ACHN (cell line): ENCODE measurements around the gene MICB.
"Not testable (repeated sequence)": the region's sequence is repeated elsewhere in the genome, so short reads cannot be mapped to it uniquely, and the experiment has no call there.

Source experiments
- DNase-seq: peaks from one replicate; pipeline ENCODE4 v3.0.0-alpha.2; 2015
- in situ Hi-C: cut with HindIII; loops from 2 replicates; pipeline ENCODE4 v1.10.0; 2017; ENCODE audit warnings: low sequenced_read_pairs, low pct_ligation_motif_present, low pct_unique_long_range_greater_than_20kb

MICB gene

GRCh38 chr6:31551371-31551770, 53.4 kb downstream of the MICB start:
- peak; percentile 55 for DNase-seq
- in situ Hi-C loops = not testable (repeated sequence)

DNA sequence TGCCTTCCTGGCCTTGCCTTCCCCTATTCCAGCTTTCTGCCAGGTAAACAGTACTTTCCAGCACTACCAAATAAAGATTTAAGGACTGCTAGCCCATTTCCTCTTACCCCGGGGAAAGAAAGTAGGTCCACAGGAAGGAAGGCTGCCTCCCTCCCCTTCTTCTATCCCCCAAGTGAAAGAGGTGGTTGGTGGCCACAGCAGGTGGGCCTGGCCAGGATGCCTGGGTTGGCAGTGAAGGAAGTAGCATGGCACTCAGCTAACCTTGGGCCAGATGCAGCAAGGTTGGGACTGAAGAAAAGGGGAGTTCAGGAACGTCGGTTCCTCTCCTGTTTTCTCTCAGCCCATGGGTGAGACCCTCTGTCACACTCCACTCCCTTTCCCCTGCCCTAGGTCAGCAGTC, 58.4 kb downstream of the MICB start:
- in situ Hi-C loops = no loop called here

DNA sequence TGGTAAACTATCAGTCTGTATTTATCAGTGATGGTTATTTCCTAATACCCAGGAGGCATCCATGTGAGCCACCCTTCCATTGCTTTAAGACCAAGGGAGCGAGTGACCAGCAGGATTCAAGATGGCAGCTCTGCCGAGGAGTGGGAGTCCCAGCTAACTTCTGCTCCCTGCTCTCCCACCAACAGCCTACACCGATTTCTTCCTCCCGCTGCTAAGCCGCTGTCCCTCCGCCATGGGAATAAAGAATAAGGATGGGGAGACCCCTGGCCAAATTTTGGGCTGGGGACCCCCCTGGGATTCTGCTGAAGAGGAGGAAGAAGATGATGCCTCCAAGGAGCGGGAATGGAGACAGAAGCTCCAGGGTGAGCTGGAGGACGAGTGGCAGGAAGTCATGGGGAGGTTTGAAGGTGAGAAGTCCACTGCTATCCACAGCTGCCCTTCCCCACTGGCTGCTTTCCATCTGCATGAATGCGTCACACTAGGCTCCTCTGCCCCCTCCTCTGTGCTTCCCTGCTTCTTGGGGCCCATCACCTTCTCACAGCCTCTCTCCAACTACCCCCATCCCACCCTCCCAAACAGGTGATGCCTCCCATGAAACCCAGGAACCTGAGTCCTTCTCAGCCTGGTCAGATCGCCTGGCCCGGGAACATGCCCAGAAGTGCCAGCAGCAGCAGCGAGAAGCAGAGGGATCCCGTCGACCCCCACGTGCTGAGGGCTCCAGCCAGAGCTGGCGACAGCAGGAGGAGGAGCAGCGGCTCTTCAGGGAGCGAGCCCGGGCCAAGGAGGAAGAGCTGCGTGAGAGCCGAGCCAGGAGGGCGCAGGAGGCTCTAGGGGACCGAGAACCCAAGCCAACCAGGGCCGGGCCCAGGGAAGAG, 59.7 kb downstream of the MICB start:
- no peak for DNase-seq

More for the DNA sequence above, 58.4 kb downstream of the MICB start:
- DNase-seq = no peak

GRCh38 chr6:31558318-31558625, 60.3 kb downstream of the MICB start:
- DNase-seq = no peak
- in situ Hi-C loops = no loop called here

More for the DNA sequence above, 59.7 kb downstream of the MICB start:
- in situ Hi-C loops = no loop called here

DNA sequence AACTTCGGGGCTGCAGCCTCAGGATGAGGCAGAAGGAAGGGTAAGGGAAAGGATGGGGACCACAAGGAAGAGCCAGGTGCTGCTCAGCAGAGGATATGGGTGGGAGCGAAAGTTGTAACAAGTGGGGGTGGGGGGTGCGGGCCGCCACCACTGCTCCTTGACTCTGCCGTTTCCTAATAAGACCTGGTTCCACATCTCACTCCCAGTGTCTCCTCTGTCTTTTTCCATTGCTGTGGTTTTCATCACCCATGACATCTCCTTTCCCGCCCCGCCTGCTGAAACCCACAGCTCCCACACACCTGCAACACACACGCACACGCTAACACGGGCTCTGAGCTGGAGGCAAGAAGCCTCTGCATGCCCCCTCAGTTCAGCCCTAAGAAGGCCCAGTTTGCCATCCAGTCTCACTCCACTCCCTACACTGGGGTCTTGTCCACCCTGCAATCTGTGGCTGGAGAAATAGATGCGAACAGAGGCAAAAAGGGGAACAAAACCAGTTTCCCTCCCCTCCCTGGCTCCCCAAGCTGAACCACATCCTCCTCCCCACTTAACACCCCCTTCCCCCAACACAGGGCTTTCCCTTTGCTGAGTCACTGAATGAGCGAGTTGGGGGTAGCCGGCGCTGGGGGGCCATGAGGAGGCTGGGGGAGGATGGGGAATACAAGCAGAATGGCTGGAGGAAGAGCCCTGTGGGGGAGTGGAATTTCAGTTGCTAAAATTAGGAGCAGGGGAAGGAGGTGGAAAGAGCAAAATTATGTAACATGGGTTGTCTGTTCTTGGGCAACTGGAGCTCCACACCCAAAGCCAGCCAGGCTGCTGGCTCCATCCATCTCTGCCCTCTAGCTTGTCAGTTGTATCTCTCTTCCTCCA, 60.9 kb downstream of the MICB start:
- no peak for DNase-seq
- in situ Hi-C loops = no loop called here

GRCh38 chr6:31559606-31559957, 61.6 kb downstream of the MICB start:
- no peak for DNase-seq
- in situ Hi-C loops = no loop called here

- DNase-seq = peak; percentile 81
- in situ Hi-C loops = no loop called here
These were observed 62.2 kb downstream of the MICB start for GRCh38 chr6:31559958-31560696.

GRCh38 chr6:31560697-31561058, 62.7 kb downstream of the MICB start:
- in situ Hi-C loops = no loop called here
- no peak for DNase-seq
